ENCODE measurements around the gene MSH6. TPM values are rescaled to one million over a fixed set of nuclear protein-coding genes. Genes with fewer than 3 reads are reported as not detected.
"Not testable (repeated sequence)": the region's sequence is repeated elsewhere in the genome, so short reads cannot be mapped to it uniquely, and the experiment has no call there.

MSH6 gene
- total RNA-seq, 1 donor from 2014 or later, result 89.6 TPM

GRCh38 chr2:47838686-47839085 is 55.7 kb downstream of the MSH6 start:
- H3K4me3 ChIP-seq (ENCODE audit: low read depth, low read length), result no peak overlapping the region
- DNase-seq (ENCODE audit: low read depth), result peak; percentile 18
- no peak for TF ChIP-seq CTCF (conservative IDR thresholded peaks at IDR 0.05; ENCODE audit: low read depth, low read length)

- TF ChIP-seq CTCF (conservative IDR thresholded peaks at IDR 0.05; ENCODE audit: low read depth, low read length), result no peak
- DNase-seq (ENCODE audit: low read depth), result no peak
- no peak overlapping the region for H3K4me3 ChIP-seq (ENCODE audit: low read depth, low read length)
Measured at GRCh38 chr2:47842846-47843245, 59.9 kb downstream of the MSH6 start.

DNA sequence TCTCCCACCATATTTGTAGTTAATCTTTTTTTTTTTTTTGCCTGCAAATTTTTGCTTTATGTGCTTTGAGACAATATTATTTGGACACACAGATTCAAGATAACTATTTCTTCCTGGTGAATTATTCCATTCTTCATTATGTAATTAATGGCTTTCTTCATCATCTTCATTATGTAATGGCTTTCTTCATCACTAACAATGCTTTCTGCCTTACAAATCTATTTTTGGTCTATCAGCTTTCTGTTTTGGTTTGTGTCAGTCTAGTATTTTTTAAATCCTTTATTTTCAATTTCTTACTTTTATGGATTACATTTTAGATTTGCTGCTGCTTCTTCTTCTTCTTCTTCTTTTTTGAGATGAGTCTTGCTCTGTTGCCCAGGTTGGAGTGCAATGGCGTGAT is 60.5 kb downstream of the MSH6 start:
- no peak for TF ChIP-seq CTCF (conservative IDR thresholded peaks at IDR 0.05; ENCODE audit: low read depth, low read length)
- DNase-seq (ENCODE audit: low read depth), result no peak
- H3K4me3 ChIP-seq (ENCODE audit: low read depth, low read length), result no peak overlapping the region

GRCh38 chr2:47844162-47844561 is 61.2 kb downstream of the MSH6 start:
- no peak overlapping the region for H3K4me3 ChIP-seq (ENCODE audit: low read depth, low read length)
- DNase-seq (ENCODE audit: low read depth), result no peak
- no peak for TF ChIP-seq CTCF (conservative IDR thresholded peaks at IDR 0.05; ENCODE audit: low read depth, low read length)

- no peak for TF ChIP-seq CTCF (conservative IDR thresholded peaks at IDR 0.05; ENCODE audit: low read depth, low read length)
- no peak overlapping the region for H3K4me3 ChIP-seq (ENCODE audit: low read depth, low read length)
- no peak for DNase-seq (ENCODE audit: low read depth)
Measured at GRCh38 chr2:47849368-47849767, 66.4 kb downstream of the MSH6 start.

GRCh38 chr2:47850198-47850597 is 67.3 kb downstream of the MSH6 start:
- TF ChIP-seq CTCF (conservative IDR thresholded peaks at IDR 0.05; ENCODE audit: low read depth, low read length), result no peak
- no peak for DNase-seq (ENCODE audit: low read depth)
- H3K4me3 ChIP-seq (ENCODE audit: low read depth, low read length), result no peak overlapping the region

- DNase-seq (ENCODE audit: low read depth); H3K4me3 ChIP-seq (ENCODE audit: low read depth, low read length): not testable (repeated sequence)
Measured at GRCh38 chr2:47853067-47853777, 70.3 kb downstream of the MSH6 start.

Other genes starting within 250 kb of the MSH6 start
- under 0.01 and 0.12 TPM in 2 replicates for gene KCNK12, start 212.2 kb upstream of the MSH6 start, total RNA-seq
- 20.0 and 36.7 TPM in 2 replicates for gene FBXO11, start 123.4 kb downstream of the MSH6 start, total RNA-seq

Data from epithelial cell of proximal tubule (primary cell).